ENCODE measurements around the gene CLIP2. TPM values are rescaled to one million over a fixed set of nuclear protein-coding genes. Genes with fewer than 3 reads are reported as not detected.

Gene CLIP2
- polyA plus RNA-seq, 1 of the 3 experiments (the other 2 are of a cell fraction) = 14.3 TPM

DNA sequence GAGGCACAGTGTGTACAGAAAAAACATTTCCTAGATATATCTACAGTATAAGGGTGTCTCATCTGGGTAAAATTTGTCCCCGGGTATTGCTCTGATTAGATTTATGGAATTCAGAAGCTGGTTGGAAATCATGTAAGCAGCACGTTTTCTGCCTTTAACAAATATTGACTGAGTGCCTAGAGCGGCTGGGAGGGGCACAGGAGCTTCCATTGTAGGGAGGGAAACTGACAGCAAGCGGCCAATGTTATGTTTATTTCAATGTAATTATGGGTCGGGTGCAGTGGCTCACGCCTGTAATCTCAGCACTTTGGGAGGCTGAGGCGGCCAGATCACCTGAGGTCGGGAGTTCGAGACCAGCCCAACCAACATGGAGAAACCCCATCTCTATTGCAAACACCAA is 30.6 kb upstream of the CLIP2 start:
- peaks cover 18% of the 10 kb centered on the region for H3F3A ChIP-seq (replicated peaks; ENCODE audit: insufficient read depth)
- DNase-seq = no peak
- H3K4me3 ChIP-seq (ENCODE audit: low read depth in 2 of 2, low read length in 1 of 2) = no peak overlapping the region
- ChIA-PET POLR2A (no interaction called here), CTCF (interaction anchor here (1.4 to 3.0 kb wide), 2 partner anchors 52 to 143 kb away, joined by 6 to 14 read pairs; no protein-coding TSS in a partner anchor)
- no peaks in the 10 kb centered on the region; a peak in 1 of 4 replicates for H3K4me1 ChIP-seq (ENCODE audit: control insufficient read depth in 1 of 2, insufficient read depth in 2 of 2, low read depth in 1 of 2, low read length in 1 of 2)
- peaks cover 15% of the 10 kb centered on the region for H3K79me2 ChIP-seq (ENCODE audit: insufficient read depth)
- H3K36me3 ChIP-seq (replicated peaks in 1 of 2; ENCODE audit: control insufficient read depth in 1 of 2, insufficient read depth in 2 of 2, low read length in 1 of 2) = no peaks in the 10 kb centered on the region
- no peaks in the 10 kb centered on the region for H3K9me3 ChIP-seq
- no peak overlapping the region for H3K9ac ChIP-seq
- no peaks in the 10 kb centered on the region for H3K27me3 ChIP-seq (ENCODE audit: insufficient read depth)
- no peak overlapping the region for H3K4me2 ChIP-seq
- 86% methylated on average over 9 of the region's 9 CpGs for WGBS (ENCODE audit: low lambda C conversion rate)
- no peak overlapping the region; the same call in 1 of the 2 replicates for H2AFZ ChIP-seq (ENCODE audit: low read depth)
- TF ChIP-seq CHD2 (IDR thresholded peaks at IDR 0.05; ENCODE audit: low read length, partially characterized antibody) = no peak
- no peak for TF ChIP-seq RAD21 (IDR thresholded peaks at IDR 0.05; ENCODE audit: low read length)
- TF ChIP-seq, protein P1, sequence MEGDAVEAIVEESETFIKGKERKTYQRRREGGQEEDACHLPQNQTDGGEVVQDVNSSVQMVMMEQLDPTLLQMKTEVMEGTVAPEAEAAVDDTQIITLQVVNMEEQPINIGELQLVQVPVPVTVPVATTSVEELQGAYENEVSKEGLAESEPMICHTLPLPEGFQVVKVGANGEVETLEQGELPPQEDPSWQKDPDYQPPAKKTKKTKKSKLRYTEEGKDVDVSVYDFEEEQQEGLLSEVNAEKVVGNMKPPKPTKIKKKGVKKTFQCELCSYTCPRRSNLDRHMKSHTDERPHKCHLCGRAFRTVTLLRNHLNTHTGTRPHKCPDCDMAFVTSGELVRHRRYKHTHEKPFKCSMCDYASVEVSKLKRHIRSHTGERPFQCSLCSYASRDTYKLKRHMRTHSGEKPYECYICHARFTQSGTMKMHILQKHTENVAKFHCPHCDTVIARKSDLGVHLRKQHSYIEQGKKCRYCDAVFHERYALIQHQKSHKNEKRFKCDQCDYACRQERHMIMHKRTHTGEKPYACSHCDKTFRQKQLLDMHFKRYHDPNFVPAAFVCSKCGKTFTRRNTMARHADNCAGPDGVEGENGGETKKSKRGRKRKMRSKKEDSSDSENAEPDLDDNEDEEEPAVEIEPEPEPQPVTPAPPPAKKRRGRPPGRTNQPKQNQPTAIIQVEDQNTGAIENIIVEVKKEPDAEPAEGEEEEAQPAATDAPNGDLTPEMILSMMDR (IDR thresholded peaks at IDR 0.05) = no peak
- no peak for TF ChIP-seq FOSL2 (IDR thresholded peaks at IDR 0.05; ENCODE audit: borderline replicate concordance, low read depth)
- TF ChIP-seq SMC3 (IDR thresholded peaks at IDR 0.05; ENCODE audit: low read depth, low read length) = no peak
- TF ChIP-seq GATA2 (CRISPR knock-in tag; IDR thresholded peaks at IDR 0.05) = no peak
- TF ChIP-seq FOXJ3 (CRISPR knock-in tag; IDR thresholded peaks at IDR 0.05) = no peak
- H3K9me2 ChIP-seq = no peaks in the 10 kb centered on the region
- H4K20me1 ChIP-seq (ENCODE audit: insufficient read depth) = no peaks in the 10 kb centered on the region
- no peak overlapping the region for H3K27ac ChIP-seq (ENCODE audit: low read depth in 2 of 2, low read length in 1 of 2)

DNA sequence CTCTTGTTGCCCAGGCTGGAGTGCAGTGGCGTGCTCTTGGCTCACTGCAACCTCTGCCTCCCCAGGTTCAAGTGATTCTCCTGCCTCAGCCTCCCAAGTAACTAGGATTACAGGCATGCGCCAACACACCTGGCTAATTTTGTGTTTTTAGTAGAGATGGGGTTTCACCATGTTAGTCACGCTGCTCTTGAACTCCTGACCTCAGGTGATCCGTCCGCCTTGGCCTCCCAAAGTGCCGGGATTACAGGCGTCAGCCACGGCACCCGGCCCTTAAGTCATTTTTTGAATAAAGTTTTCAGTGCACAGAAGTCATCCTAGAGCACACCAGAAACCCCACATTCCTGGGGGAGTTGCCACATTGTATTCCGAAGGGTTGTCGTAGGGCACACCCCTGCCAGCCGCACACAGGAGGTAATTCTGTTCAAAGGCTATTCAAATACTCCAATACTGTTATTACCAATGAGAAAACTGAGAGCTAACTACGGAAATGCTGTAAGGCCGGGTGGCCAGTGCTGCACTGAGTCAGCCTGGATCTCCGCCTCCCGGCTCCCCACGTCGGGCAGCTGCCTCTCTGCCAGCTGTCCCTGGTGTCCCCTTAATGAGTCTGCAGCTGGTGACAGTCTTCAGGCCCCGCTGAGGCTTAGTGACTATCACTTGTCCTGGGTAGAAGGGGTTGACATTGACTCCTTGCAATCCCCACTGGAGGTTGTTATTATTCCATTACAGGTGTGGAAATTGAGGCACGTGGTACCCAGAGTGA is 26.4 kb upstream of the CLIP2 start:
- Histone ChIP-seq H3K9ac (no peak overlapping the region), H2AFZ (ENCODE audit: low read depth) (no peak overlapping the region), H3K9me3 (no peaks in the 10 kb centered on the region), H3K4me1 (ENCODE audit: control insufficient read depth in 1 of 2, insufficient read depth in 2 of 2, low read depth in 1 of 2, low read length in 1 of 2) (no peaks in the 10 kb centered on the region), H3K4me2 (no peak overlapping the region), H3K36me3 (replicated peaks in 1 of 2; ENCODE audit: control insufficient read depth in 1 of 2, insufficient read depth in 2 of 2, low read length in 1 of 2) (no peaks in the 10 kb centered on the region), H3K79me2 (ENCODE audit: insufficient read depth) (no peaks in the 10 kb centered on the region), H3K4me3 (ENCODE audit: low read depth in 2 of 2, low read length in 1 of 2) (no peak overlapping the region), H3K9me2 (no peaks in the 10 kb centered on the region), H4K20me1 (ENCODE audit: insufficient read depth) (no peaks in the 10 kb centered on the region), H3K27me3 (ENCODE audit: insufficient read depth) (no peaks in the 10 kb centered on the region), H3F3A (replicated peaks; ENCODE audit: insufficient read depth) (peaks cover 8% of the 10 kb centered on the region), H3K27ac (ENCODE audit: low read depth in 2 of 2, low read length in 1 of 2) (no peak overlapping the region)
- no peak for DNase-seq
- ChIA-PET CTCF (interaction anchor here (1.4 to 2.4 kb wide), 2 partner anchors 13 to 138 kb away, joined by 4 to 11 read pairs; no protein-coding TSS in a partner anchor), POLR2A (no interaction called here)
- WGBS (ENCODE audit: low lambda C conversion rate) = 92% methylated on average over 14 of the region's 20 CpGs
- TF ChIP-seq FOSL2 (IDR thresholded peaks at IDR 0.05; ENCODE audit: borderline replicate concordance, low read depth) (no peak), ELF1 (IDR thresholded peaks at IDR 0.05) (no peak), MXI1 (IDR thresholded peaks at IDR 0.05; ENCODE audit: low read depth, low read length) (no peak), USF2 (IDR thresholded peaks at IDR 0.05; ENCODE audit: borderline replicate concordance, low read depth, low read length) (no peak), NRF1 (IDR thresholded peaks at IDR 0.05; ENCODE audit: low read depth, low read length) (no peak), SMC3 (IDR thresholded peaks at IDR 0.05; ENCODE audit: low read depth, low read length) (no peak), CHD2 (IDR thresholded peaks at IDR 0.05; ENCODE audit: low read length, partially characterized antibody) (no peak), POLR2AphosphoS5 (IDR thresholded peaks at IDR 0.05; ENCODE audit: low read depth, low read length) (no peak), TEAD4 (IDR thresholded peaks at IDR 0.05; ENCODE audit: borderline replicate concordance, insufficient read depth) (no peak), RAD21 (IDR thresholded peaks at IDR 0.05; ENCODE audit: low read length) (no peak), GATA2 (CRISPR knock-in tag; IDR thresholded peaks at IDR 0.05) (no peak), FOXJ3 (CRISPR knock-in tag; IDR thresholded peaks at IDR 0.05) (no peak)
- TF ChIP-seq, protein P2, sequence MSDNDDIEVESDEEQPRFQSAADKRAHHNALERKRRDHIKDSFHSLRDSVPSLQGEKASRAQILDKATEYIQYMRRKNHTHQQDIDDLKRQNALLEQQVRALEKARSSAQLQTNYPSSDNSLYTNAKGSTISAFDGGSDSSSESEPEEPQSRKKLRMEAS (IDR thresholded peaks at IDR 0.05; ENCODE audit: low read depth) = no peak
- TF ChIP-seq, protein P3, sequence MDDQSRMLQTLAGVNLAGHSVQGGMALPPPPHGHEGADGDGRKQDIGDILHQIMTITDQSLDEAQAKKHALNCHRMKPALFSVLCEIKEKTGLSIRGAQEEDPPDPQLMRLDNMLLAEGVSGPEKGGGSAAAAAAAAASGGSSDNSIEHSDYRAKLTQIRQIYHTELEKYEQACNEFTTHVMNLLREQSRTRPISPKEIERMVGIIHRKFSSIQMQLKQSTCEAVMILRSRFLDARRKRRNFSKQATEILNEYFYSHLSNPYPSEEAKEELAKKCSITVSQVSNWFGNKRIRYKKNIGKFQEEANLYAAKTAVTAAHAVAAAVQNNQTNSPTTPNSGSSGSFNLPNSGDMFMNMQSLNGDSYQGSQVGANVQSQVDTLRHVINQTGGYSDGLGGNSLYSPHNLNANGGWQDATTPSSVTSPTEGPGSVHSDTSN (IDR thresholded peaks at IDR 0.05) = no peak
